Stimulated activated CD4-positive, alpha-beta T cell treated with anti-CD3 and anti-CD28 coated beads, Interleukin-4, amount 100 ng/mL, for 1 hour (primary cell): Measurements from ENCODE around the gene TRIM41.
"Not testable (repeated sequence)": the region's sequence is repeated elsewhere in the genome, so short reads cannot be mapped to it uniquely, and the experiment has no call there.

ENCODE experiments used
- DNase-seq: peaks from one replicate; pipeline ENCODE4 v3.0.0-alpha.2; 2020

Gene TRIM41

DNA sequence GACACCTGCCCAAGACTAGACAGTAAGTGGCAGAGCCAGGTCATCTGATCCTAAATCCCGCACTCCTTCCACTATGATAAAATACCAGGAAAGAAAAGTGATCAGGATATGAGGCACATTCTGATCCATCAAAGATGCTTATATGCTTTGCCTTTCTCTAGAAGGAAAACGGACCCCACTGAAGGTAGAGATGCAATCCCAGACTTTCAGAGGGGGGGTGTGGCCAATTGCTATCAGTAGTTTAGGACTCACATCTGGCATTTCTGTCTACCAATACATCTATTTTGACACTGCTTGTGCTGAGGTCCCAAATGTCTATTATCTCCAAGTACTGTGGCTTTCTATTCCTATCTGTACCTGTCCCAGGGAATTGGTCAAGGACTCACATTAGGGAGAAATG lies 36.2 kb downstream of the TRIM41 start:
- DNase-seq = no peak

DNA sequence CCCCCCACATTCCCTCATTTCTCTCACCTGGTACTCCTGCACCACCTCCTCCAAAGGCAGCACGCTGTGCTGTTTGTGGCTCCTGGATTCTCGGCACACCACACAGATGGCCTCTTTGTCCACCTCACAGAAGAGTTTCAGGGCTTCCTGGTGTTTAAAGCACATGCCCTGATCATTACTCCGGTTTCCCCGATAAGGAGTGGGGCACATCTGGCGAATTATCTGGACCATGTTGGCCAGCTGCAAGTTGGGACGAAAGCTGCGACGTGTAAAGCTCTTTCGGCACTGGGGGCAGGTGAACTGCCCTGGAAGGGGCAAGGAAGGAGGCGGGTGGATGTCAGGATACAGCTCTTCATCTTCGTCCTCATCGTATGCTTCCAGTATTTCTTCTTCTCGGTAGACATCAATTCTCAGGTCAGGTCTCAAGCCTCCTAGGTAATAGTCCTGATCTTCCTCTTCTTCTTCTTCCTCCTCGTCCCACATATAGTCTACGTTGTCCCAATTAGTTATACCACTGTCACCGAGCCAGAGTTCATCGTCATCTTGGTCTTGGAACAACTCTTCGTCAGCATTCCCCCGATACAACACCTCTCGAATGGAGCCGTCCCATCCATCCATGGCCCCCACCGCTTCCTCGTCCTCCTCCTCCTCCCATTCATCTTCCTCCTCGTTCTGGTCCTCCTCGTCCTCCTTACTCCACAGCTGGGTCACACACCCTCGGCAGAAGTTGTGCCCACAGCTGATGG lies 37.1 kb downstream of the TRIM41 start:
- no peak for DNase-seq

DNA sequence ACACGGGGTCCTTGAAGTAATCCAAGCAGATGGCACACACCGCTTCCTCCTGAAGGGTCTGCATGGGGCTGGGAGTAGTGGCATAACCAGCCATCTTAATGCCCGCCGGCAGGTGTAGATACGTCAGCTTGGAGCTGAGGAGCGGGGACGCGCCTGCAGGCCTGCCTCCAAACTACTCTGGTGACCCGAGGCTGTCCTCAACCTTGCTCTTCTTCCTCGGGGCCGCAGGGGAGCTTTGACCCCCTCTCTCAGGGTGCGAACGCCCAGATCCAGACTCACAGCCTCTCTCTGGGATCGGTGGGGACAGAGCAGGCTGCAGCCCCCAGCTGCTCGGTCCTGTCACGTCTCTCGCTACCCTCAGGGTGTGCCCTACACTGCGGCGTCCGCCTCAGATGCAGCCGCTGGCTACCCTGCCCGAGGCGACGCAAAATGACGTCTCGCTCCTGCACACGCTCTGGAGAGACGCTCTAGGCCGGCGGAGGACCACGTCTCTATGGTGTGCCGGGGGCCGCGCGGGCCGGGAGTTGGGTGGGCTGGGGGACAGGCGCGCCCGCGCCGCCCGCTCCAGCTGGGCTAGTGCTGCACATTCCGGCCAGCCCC lies 37.7 kb downstream of the TRIM41 start, which contains the start of gene TRIM52:
TSS of gene TRIM52 (minus strand) at position 424 of the 600 bp plus-strand sequence. CDS start at position 94, 330 bp downstream.
- peak; percentile 91 for DNase-seq

DNA sequence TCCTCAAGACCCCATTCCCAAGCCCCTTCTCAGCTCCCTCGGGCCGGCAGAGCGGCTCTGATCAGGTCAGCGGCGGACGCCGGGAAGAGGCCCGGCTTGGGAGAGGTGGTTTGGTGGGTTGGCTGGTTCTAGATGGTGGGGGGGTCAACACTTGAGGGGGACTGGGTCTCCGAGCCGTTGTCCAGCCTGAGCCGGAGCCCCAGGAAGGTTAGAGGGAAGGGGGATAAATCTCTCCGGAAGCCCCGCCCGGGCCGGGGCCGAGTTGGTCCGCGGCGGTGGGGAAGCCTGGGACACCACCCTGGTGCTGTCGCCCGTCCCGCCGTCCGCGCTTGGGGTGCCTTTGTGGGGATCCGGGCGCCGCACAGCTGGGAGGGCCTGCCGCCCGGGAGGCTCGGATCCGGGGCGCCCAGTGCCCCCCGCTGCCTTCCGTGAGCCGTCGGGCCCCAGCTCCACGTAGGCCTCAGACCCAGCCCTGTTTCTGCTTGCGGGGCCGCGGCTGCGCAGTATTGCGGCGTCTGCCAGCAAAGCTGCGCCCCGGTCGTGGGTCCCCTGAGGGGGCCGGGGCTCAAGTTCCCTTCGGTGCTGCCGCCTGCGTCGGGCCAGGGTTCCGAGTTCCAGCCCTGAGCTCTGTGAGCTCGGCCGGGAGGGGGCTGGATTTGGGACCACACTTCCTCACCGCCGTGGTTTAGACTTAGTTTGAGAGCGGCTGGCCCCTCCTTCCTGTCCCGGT lies 38.4 kb downstream of the TRIM41 start:
- DNase-seq = peak; percentile 77

DNA sequence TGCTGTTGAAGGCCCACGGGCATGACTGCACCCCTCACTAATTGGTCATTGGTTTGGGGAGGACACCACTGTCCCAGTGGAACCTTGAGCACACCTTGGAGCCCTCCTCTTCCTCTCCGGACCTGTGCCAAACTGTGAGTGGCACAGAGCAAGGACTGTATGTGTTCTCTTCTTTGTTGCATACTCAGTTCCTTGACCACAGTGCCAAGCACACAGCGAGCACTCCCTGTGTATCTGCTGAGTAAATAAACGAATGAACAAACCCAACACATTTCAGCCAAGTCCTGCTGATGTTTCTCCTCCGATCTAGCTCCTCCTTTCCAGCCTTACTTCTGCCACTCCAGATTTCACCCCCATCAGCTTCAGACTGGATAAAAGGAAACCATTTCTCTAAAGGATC lies 40.6 kb downstream of the TRIM41 start:
- DNase-seq = no peak

DNA sequence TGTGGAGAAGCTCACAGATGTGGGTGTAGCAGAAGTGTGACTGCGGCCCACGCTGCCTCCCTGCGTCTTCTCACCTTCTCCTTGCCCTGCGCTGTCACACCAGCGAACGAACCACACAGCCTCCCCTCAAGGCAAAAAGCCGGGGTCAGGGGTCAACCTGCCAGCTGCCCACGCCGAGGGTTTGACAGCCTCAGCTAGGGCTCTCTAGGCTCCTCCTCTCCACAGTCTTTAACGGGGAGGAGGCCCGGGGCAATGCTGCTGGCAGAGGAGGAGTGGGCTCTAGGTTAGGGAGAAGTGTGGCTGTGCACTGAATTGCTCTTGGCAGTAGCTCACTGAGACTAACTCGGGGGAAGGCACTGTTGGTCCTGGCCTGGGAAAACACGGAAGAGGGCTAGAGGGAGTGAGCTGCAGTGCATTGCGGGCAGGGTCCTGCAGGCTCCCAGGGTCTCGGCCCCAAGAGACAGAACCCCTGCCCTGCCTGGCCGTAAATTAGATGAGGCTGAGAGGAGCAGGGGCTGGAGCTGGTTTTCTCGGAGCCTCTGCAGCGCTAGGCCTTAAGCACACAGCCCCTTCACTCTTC lies 42.1 kb downstream of the TRIM41 start:
- no peak for DNase-seq

DNA sequence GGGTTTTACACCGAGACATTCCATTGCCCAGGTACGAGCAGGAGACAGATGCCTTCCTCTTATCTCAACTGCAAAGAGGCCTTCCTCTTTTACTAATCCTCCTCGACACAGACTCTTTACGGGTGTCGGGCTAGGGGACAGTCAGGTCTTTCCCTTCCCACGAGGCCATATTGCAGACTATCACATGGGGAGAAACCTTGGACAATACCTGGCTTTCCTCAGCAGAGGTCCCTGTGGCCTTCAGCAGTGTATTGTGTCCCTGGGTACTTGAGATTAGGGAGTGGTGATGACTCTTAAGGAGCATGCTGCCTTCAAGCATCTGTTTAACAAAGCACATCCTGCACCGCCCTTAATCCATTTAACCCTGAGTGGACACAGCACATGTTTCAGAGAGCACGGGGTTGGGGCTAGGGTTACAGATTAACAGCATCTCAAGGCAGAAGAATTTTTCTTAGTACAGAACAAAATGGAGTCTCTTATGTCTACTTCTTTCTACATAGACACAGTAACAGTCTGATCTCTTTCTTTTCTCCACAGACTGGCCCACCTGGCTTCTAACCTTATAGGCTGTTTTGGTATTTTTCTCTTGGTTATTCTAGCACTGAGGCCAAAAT lies 44.3 kb downstream of the TRIM41 start:
- not testable (repeated sequence) for DNase-seq

DNA sequence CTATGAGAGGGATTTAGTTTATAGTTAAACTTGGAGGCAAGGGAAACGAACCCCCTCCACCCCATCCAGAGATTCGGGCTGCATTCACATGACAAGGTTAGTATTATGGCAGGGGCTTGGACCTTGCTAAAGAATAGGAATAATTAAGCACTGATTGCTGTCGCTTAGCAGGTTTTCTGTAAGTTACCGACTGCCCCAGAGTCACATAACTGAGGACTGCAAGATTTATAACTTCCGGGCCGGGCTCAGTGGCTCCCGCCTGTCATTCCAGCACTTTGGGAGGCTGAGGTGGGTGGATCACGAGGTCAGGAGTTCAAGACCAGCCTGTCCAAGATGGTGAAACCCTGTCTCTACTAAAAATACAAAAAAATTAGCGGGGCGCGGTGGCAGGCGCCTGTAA lies 44.8 kb downstream of the TRIM41 start:
- DNase-seq = not testable (repeated sequence)

DNA sequence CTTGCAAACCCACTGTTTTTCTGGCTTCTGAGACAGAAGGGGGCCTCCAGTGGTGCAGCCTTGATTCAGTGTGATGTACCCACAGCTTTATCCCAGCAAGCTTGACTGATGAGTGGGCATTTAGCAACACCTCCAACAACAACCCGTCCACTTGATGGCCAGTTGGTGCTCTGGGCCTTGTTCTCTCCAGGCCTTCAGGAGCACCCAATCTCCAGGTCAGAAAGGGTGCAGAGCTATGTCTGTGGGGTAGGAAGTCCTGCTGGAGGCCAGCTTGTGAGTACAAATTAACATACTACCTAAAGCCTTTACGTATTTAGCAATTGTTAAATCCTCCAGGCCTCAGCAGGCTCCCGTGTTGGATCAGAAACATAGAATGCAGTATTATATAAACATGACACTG lies 48.0 kb downstream of the TRIM41 start:
- DNase-seq = no peak

DNA sequence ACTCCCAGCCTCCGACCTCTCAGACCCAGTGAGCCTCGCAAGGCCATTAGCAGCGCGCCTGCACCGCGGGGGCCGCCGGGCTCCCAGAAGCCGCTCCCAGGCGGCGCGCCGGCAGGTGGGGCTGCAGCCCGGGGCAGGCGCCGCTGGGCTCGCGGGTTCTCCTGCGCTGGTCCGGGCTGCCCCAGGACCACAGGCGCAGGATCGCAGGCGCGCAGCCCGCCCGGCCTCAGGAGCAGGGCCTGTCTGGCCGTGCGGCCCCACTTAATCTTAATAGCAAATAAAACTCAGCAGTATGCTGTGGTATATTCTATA lies 50.3 kb downstream of the TRIM41 start:
- DNase-seq = not testable (repeated sequence)

DNA sequence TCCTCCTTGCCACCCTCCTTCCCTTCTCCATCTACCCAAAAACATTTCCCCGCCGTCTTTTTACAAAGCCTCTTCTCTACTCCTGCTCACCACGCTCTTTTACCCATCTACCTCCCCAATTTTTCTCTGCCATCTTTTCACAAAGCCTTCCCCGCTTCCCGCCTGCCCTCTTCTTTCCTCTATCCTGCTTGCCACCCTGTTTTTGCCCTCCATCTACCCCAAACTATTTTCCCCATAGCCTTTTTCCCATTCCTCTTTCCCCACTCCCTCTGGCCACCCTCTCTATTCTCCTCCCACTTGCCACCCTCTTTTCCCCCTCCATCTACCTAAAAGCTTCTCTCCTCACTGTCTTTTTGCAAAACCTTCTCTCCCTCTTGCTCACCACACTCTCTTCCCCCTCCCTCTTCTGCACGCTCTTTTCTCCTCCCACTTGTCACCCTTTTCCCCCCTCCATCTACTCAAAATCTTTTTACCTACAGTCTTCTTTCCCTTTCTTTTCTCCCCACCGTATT lies 57.2 kb downstream of the TRIM41 start:
- no peak for DNase-seq

DNA sequence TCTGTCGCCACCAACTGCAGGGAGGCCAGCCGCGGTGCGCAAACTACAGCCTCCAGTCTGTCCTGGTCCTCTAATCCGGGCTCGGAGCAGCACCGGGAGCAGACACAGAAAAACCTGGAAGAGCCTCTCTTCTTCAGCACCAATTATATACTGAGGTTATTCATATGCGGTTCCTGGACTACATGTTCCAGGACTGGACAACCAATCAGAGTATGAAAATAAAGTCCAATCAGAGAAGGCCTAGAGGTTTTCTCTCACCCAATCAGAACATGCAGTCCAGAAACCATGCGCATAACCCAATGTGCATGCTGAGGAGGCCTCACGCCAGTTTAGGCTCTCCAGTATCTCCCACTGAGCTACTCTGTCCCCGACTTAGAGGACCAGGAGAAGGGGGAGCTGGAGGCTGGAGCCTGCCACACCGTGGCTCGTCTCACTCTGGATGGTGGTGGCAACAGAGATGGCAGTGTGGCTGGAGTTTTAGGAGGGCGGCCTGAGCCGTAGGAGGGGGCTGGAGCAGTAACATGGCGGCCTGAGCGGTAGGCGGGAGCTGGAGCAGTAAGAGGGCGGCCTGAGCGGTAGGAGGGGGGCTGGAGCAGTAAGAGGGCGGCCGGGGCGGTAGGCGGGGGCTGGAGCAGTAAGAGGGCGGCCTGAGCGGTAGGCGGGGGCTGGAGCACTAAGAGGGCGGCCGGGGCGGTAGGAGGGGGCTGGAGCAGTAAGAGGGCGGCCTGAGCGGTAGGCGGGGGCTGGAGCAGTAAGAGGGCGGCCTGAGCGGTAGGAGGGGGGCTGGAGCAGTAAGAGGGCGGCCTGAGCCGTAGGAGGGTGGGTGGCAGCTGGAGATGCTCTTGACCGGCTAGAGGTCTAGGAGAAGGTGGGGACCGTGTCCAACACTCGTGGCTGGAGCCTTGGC lies 58.2 kb downstream of the TRIM41 start:
- no peak for DNase-seq

DNA sequence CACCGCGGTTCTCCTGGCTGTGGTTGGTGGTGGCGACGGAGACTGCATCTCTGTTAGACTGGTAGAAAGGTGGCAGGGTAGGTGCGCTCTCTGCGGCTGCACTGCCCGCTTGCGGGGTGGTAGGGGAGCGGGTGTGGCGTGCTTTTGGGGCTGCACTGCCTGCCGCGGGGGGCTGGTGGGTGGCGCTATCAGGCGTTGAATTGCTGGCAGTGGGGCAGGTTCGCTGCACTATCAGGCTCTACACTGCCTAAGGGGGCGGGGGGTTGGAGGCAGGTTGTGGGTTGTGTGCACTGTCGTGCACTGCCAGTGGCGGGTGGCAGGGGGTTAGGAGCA lies 58.9 kb downstream of the TRIM41 start:
- no peak for DNase-seq

DNA sequence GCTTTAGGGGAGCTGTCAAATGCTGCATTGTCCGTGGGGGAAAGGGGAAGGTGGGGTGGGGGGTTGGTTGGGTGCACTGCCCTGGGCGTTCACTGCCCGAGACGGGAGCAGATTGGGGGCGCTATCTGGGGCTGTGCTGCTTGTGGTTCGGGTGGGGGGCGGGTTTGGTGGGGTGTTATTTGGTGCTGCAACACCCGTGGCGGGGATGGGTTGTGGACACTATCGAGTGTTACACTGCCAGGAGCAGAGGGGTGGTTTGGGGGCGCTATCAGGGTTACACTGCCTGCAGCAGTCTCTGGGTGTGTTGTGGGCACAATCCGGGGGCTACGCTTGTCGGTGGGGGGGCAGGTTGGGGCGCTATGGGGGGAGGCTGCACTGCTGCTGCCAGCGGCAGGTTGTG lies 59.3 kb downstream of the TRIM41 start:
- not testable (repeated sequence) for DNase-seq

DNA sequence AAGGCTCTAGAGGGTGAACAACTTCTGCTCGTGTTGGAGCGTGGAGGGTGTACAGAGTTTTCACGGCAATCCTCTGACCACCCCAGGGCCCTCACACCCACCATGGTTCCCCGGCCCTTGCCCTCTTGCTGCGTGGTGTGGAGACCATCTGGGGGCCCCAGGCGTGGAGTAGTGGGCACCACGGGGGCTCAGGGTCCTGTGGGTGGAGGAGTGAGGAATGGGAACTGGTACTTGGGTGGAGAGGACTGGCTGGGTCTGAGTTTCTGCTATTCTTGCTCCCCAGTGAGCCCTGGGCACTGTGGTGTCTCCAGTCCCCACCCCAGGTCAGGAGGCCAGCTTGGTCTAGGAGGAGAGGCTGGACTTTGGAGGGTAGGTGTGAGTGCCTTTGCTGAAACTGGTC lies 59.8 kb downstream of the TRIM41 start:
- no peak for DNase-seq

DNA sequence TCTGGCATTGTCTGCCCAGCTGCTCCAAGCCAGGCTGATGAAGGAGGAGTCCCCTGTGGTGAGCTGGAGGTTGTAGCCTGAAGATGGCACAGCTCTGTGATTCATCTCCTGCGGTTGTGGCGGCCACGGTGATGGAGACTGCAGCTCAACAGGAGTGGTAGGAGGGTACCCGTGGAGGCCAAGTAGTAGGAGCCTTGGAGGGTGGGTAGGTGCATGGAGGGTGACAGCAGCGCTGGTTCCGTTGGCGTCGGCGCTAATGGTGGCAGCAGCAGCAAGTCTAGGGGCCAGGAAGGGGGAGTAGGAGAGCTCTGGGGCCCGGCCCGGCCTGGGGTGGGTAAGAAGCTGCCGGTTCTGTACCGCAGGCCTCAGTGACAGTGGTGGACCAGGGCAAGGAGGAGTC lies 60.3 kb downstream of the TRIM41 start:
- no peak for DNase-seq

DNA sequence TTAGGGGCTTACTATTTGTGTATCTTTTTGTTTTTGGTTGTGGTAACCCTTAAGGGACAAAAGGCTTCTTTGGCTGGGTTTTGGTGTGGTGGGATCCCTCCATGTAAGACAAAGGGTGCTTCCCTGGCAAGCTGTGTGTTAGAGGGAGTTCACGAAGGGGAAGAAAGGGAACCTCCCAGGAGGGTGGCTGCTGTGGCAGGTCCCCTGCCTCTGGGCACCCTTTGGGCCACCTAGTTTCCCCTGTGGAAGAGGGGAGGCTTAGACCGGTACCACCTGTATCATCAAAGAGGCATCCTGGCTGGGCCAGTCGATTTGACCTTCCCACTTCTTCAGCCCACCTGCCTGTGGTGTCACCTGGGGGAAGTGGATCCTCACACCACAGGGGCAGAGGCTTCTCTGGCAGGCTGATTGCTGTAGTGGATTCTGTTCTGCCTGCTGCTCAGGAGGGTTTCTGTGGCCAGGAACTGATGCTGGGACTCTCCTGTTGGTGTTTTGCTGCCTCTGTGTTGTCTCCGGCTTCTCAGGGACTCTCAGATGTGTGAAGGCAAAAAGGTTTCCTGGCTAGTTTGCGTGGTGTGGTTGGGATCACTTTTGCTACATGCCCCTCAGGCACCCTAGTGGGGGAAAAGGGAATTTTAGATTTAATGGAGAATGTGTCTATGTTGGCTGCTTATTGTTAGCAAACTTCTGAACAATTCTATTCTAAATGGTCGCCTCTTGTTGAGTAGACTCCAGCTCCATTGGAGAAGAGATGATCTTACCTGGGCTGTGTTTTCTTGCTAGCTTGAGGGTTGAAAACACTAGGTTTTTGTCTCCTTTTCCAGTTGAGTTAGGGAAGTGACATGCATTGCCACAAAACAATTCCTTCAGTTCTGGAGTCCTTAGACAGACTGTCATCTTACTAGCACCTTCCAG lies 61.0 kb downstream of the TRIM41 start:
- DNase-seq = not testable (repeated sequence)
